HUES6 (cell line): ENCODE data around the gene TSHZ3.

ENCODE experiments used
- H3K27ac ChIP-seq: 2 replicates; pipeline ENCODE4 v1.7.0; 2013; ENCODE audit warnings: low read depth, mild to moderate bottlenecking, low read length, inconsistent platforms
- H3K27me3 ChIP-seq: 2 replicates; pipeline ENCODE4 v1.6.1; 2013; ENCODE audit warnings: low read length; ENCODE audit not compliant: control insufficient read depth, insufficient read depth
- H3K36me3 ChIP-seq: 2 replicates; pipeline ENCODE4 v1.6.1; 2013; ENCODE audit warnings: low read length; ENCODE audit not compliant: control insufficient read depth, insufficient read depth
- H3K4me1 ChIP-seq: 2 replicates; pipeline ENCODE4 v1.6.1; 2013; ENCODE audit warnings: low read length; ENCODE audit not compliant: control insufficient read depth, insufficient read depth
- H3K4me3 ChIP-seq: 2 replicates; pipeline ENCODE4 v1.5.1; 2013; ENCODE audit warnings: low read depth, low read length
- H3K9ac ChIP-seq: one replicate; pipeline ENCODE4 v1.6.1; 2013; ENCODE audit warnings: mild to moderate bottlenecking, low read length
- H3K9me3 ChIP-seq: 2 replicates; pipeline ENCODE4 v1.6.1; 2013; ENCODE audit warnings: low read depth, low read length; ENCODE audit not compliant: control insufficient read depth, insufficient read depth

TSHZ3 gene

DNA sequence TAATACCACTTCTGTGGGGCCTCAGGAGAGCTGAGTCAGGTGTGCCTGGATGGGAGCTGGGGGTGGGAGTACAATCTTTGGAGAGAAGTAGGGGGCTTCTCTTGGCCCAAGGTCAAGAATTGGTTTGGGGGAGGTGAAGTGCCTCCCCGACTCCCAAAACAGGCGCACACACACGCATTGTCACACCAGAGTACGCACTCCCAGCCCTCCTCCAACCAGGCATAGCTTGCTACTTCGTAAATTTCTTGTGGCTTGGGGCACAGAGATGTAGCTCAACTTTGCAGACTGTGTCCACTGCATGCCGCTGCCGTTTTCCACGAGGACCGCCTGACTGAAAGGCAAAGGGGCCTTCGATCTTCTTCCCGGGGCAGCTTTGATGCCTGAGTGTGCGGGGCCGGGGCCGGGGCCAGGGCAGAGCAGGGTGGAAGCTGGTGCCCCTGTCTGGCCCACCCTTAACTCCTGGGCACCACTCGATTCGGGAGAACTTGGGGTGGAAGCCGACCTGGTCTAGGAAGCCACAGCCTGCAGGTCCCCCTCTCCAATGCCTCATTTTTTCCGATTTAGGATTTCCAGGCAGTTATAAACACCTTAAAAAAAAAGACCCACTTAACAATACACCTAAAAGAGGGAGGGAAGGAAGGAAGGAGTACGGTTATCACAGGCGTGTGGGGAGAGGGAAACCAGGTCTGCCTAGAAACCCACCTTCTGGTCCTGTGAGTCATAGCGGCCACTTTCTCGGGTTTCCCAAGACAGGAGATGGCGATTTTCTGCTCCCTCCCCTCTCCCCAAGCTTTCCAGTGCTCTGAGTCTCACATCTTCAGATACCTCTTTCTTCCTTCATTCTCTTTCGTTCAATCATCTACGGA lies 5.8 kb upstream of the TSHZ3 start:
- Histone ChIP-seq H3K27ac (no peak overlapping the region), H3K9ac (peak overlapping the region; percentile 60), H3K9me3 (no peaks in the 10 kb centered on the region), H3K27me3 (peaks cover 80% of the 10 kb centered on the region), H3K36me3 (no peaks in the 10 kb centered on the region), H3K4me3 (peak overlapping the region; percentile 69), H3K4me1 (peaks cover 51% of the 10 kb centered on the region)

GRCh38 chr19:31354316-31354715 lies 5.1 kb upstream of the TSHZ3 start:
- Histone ChIP-seq H3K27ac (no peak overlapping the region), H3K9me3 (no peaks in the 10 kb centered on the region), H3K9ac (peak overlapping the region; percentile 6), H3K27me3 (peaks cover 80% of the 10 kb centered on the region), H3K36me3 (no peaks in the 10 kb centered on the region), H3K4me3 (peak overlapping the region; percentile 69), H3K4me1 (peaks cover 51% of the 10 kb centered on the region)

DNA sequence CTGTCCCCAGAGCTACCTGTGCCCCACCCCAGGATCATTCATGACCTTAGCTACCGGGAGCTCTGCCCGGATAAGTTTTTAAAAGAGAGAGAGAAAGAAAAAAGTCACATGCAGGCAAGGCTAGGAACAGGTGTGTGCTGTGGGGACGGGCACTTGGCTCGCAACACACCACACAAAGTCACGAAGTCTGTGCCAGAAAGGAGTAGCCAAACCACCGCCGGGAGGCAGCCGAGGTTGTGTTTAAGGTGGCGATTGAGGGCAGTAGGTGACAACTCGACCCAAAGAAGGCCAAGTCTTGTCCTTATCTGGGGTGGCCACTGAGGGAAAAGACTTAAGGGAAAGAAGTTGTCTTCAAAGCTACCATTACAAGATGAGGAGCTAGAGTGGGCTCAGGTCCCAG lies 4.6 kb upstream of the TSHZ3 start:
- peak overlapping the region; percentile 6 for H3K9ac ChIP-seq
- peak overlapping the region; percentile 69 for H3K4me3 ChIP-seq
- no peaks in the 10 kb centered on the region for H3K36me3 ChIP-seq
- no peak overlapping the region for H3K27ac ChIP-seq
- H3K4me1 ChIP-seq: peaks cover 51% of the 10 kb centered on the region
- no peaks in the 10 kb centered on the region for H3K9me3 ChIP-seq
- peaks cover 77% of the 10 kb centered on the region for H3K27me3 ChIP-seq

DNA sequence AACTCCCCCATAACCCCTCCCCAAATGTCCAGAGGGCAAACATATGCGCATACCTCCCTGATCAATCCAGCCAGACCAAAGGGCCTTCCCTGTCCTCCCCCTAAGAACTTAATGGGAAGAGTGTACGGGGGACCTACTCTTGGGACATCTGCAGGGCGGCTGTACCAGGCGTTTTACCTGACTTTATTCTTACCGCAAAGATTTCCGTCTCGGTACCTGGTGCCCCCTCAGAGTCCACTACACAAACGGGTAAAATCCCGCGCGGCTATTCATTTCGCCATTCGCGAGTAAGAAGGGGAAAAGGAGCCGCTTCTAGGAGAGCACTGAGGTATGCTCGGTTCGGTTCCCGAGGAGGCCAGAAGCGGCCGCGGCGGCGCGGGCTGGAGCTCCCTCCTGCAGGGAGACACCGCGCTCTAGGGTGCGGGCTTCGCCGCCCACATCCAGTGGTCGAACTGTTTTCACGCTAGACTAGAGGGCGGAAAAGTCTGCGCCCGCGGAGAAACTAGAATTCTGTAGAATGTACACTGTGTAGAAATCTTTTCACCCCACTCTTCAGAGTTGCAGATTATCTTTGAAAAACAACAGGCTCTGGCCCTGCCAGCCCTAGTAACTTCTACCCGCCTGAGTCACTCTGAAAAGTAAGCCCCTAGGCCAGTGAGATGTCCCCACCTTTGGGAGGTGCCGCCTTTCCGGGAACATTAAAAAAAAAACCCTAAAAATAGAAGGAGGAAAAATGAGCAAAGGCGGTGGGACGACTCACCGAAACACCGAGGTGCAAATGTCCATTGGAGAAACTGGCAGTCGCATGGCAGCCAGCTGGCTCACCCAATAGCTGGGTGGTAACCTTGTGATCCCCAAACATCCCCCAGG lies 3.8 kb upstream of the TSHZ3 start:
- Histone ChIP-seq H3K9ac (peak overlapping the region; percentile 79), H3K4me1 (peaks cover 52% of the 10 kb centered on the region), H3K27ac (no peak overlapping the region), H3K36me3 (no peaks in the 10 kb centered on the region), H3K27me3 (peaks cover 80% of the 10 kb centered on the region), H3K4me3 (peak overlapping the region; percentile 69), H3K9me3 (no peaks in the 10 kb centered on the region)

DNA sequence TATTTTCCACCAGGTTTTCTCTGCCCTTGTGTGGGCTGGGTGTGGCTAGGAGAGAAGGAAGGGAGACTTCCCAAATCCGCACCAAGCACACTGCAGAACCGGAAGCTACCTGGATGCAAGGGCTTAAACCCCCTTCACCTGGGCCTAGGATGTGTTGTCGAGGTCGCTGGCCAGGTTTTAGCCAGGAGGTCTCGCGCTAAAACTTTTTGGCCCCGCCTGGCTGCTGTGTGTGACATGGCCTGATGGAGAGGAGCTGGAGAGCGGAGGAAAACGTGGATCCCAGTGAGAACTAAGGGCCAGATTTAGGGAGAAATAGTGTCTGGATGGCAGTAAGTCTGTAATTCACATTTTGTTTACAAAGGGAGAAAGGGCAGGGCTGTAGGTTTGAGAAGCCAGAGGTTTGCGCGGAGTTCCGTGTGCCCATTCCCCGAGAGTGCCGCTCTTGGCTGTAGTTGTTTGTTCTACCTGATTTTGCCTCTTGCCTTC lies 3.1 kb upstream of the TSHZ3 start:
- H3K27me3 ChIP-seq: peaks cover 80% of the 10 kb centered on the region
- H3K4me3 ChIP-seq: peak overlapping the region; percentile 69
- H3K4me1 ChIP-seq: peaks cover 54% of the 10 kb centered on the region
- H3K9me3 ChIP-seq: no peaks in the 10 kb centered on the region
- no peaks in the 10 kb centered on the region for H3K36me3 ChIP-seq
- H3K27ac ChIP-seq: no peak overlapping the region
- peak overlapping the region; percentile 79 for H3K9ac ChIP-seq

DNA sequence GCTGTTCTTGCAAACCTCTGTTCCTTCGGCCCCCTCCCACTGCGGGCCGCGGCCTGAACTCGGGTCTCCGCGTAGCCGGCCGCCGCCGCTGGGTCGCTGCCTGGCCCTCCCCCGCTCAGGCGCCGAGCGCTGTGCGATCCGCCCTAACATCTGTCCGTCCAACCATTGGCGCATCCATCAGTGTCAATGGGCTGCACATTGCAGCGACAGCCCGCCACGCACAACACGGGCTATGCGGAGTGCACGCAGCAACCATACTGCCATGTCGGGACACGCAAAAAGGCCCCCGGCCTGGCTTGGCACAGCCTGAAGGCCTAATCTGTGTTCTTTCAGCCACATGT lies 2.6 kb upstream of the TSHZ3 start:
- Histone ChIP-seq H3K27ac (no peak overlapping the region), H3K4me3 (peak overlapping the region; percentile 69), H3K36me3 (no peaks in the 10 kb centered on the region), H3K27me3 (peaks cover 80% of the 10 kb centered on the region), H3K4me1 (peaks cover 55% of the 10 kb centered on the region), H3K9me3 (no peaks in the 10 kb centered on the region), H3K9ac (peak overlapping the region; percentile 79)

DNA sequence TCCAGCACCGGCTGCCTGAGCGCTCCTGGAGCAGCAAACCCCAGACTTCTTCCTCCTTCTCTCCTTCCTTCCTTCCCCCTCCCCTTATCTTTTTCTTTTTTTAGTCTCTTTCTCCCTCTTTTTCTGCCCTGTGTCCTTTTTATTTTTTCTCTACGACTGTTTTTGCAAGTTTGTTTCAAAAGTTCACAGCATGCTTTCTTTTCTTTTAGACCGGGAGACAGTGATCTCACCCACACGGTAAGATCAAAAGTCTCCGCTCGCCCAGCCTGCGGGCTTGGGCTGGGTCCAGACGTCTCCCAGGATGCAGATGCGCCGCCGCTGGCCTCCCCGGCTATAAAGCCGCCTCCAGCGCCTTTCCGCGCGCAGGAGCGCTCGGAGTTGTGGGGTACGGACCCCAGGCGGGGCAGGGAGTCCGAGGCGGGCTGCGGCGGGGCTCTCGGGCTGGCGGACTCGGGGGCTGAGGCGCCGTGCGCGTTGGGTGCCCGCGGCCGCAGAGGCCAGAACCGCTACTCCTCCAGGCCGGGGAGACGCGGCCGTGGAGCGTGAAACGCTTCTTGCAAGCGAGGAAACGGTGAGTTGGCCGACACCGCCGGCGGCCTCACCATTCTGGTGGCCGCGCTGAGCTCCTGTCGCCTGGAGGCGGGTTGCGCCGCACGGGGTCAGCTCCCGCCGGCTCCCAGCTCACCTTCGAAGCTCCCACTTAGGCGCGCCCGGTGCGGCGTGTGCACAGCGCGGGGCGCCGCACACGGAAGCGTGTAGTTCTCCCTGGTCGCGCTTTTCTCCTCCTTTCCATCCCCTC lies 2.0 kb upstream of the TSHZ3 start:
- H3K4me1 ChIP-seq: peaks cover 49% of the 10 kb centered on the region
- H3K27ac ChIP-seq: no peak overlapping the region
- peak overlapping the region; percentile 69 for H3K4me3 ChIP-seq
- H3K27me3 ChIP-seq: peaks cover 80% of the 10 kb centered on the region
- peak overlapping the region; percentile 79 for H3K9ac ChIP-seq
- no peaks in the 10 kb centered on the region for H3K36me3 ChIP-seq
- no peaks in the 10 kb centered on the region for H3K9me3 ChIP-seq

DNA sequence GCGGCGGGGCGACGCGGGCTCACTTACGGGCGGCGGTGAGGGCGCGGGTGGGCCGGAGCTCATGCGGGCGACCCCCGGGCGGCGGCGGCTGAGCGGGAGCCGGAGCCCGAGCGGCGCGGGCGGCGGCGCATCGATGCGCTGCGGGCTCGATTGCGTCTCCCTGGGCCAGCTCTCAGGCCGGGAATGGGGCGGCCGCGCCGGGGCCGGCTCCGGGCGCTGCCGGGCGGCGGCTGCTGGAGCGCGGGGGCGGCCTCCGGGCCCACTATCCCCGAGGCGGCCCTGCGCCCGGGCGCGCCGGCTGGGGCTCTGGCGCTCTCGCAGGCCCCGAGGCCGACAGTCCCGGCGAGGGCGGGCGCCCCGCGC lies 1.4 kb upstream of the TSHZ3 start:
- Histone ChIP-seq H3K27ac (no peak overlapping the region), H3K4me1 (peaks cover 43% of the 10 kb centered on the region), H3K27me3 (peaks cover 78% of the 10 kb centered on the region), H3K36me3 (no peaks in the 10 kb centered on the region), H3K9ac (peak overlapping the region; percentile 79), H3K9me3 (no peaks in the 10 kb centered on the region), H3K4me3 (peak overlapping the region; percentile 69)

DNA sequence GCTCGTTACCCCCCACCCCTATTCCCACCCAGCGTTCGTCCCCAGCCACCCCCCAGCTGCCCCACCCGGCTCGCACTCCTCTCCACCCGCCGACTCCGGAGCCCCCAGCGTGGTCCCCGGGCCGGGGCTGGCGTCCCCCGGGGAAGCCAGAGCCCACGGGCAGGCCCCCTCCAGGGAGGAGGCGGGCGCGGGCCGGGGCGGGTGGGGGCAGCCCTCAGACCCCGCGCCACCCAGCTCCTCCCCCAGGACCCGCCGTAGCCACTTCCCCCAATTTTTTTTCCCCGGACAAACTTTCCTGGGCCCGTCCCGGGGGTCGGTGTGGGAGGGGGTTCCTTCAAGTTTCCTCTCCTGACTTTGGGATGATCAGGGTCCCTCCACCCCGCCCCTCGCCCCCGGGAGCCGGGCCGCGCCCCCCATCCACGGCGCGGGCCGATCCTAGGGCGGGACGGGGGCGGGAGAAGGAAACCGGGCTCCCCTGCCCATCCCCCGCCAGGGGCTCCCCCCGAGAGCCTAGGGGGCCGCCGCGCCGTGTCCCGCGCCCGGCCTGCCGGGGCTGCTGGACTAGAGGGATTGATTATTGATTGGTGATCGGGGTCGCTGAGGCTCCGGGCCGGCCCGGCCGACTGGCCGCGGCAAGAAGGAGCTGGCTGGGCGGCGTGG lies 927 bp upstream of the TSHZ3 start:
- H3K9ac ChIP-seq: peak overlapping the region; percentile 79
- H3K4me3 ChIP-seq: peak overlapping the region; percentile 69
- peaks cover 76% of the 10 kb centered on the region for H3K27me3 ChIP-seq
- H3K9me3 ChIP-seq: no peaks in the 10 kb centered on the region
- H3K4me1 ChIP-seq: peaks cover 39% of the 10 kb centered on the region
- H3K27ac ChIP-seq: no peak overlapping the region
- H3K36me3 ChIP-seq: no peaks in the 10 kb centered on the region

- Histone ChIP-seq H3K4me3 (peak overlapping the region; percentile 69), H3K27ac (no peak overlapping the region), H3K9ac (peak overlapping the region; percentile 64), H3K36me3 (no peaks in the 10 kb centered on the region), H3K4me1 (peaks cover 29% of the 10 kb centered on the region), H3K27me3 (peaks cover 62% of the 10 kb centered on the region), H3K9me3 (no peaks in the 10 kb centered on the region)
These were observed 616 bp downstream of the TSHZ3 start for GRCh38 chr19:31348481-31349159.
